NB4 (cell line): ENCODE data around the gene FAM83E.
"Not testable (repeated sequence)": the region's sequence is repeated elsewhere in the genome, so short reads cannot be mapped to it uniquely, and the experiment has no call there.

Source experiments
- DNase-seq: peaks from one replicate; pipeline ENCODE4 v3.0.0; 2010; ENCODE audit warnings: low read depth
- H3K4me3 ChIP-seq: one replicate; pipeline ENCODE4 v1.5.1; 2011; ENCODE audit warnings: mild to moderate bottlenecking, low read depth, low read length, moderate library complexity
- CTCF ChIP-seq: IDR thresholded peaks from one replicate; pipeline ENCODE4 v1.5.1; 2012; ENCODE audit warnings: low read depth, low read length
- MAX ChIP-seq: IDR thresholded peaks from 2 replicates; pipeline ENCODE4 v1.6.1; 2011; ENCODE audit warnings: low read depth, low read length
- MYC ChIP-seq: IDR thresholded peaks from 2 replicates; pipeline ENCODE4 v1.6.1; 2011; ENCODE audit warnings: low read depth, low read length
- POLR2A ChIP-seq: IDR thresholded peaks from 2 replicates; pipeline ENCODE4 v1.6.1; 2011; ENCODE audit warnings: mild to moderate bottlenecking; ENCODE audit not compliant: insufficient read length; ENCODE audit errors: extremely low read depth

FAM83E gene

GRCh38 chr19:48595171-48595570 is 19.7 kb downstream of the FAM83E start:
- no peak for DNase-seq

DNA sequence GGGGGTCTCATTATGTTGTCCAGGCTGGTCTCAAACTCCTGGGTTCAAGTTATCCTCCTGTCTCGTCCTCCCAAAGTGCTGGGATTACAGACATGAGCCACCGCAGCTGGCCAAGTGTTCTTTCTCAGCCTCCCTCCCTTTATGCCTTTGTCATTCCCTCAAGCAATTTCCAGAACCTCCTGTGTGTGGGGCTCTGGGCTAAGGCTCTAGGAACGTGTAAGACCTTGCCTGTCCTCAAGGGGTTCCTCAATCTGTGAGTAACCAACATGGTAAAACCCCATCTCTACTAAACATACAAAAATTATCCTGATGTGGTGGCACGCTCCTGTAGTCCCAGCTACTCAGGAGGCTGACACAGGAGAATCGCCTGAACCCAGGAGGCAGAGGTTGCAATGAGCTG is 23.9 kb downstream of the FAM83E start:
- TF ChIP-seq POLR2A: no peak
- TF ChIP-seq MAX: no peak
- peak; percentile 65 for TF ChIP-seq CTCF
- 0 out of 2 replicates have a peak, but pooled peaks have one; percentile 23 for TF ChIP-seq MYC
- H3K4me3 ChIP-seq: no peak overlapping the region
- peak; percentile 81 for DNase-seq

More at GRCh38 chr19:48595171-48595570, 19.7 kb downstream of the FAM83E start:
- TF ChIP-seq CTCF (no peak), POLR2A (no peak), MYC (no peak)
- H3K4me3 ChIP-seq: no peak overlapping the region

- H3K4me3 ChIP-seq: peak overlapping the region; percentile 18
- peak; percentile 48 for TF ChIP-seq POLR2A
- peak; percentile 89 for TF ChIP-seq MAX
- TF ChIP-seq CTCF: peak; percentile 100
- TF ChIP-seq MYC: peak; percentile 86
- peak; percentile 100 for DNase-seq
Observed at GRCh38 chr19:48588670-48589401, 26.0 kb downstream of the FAM83E start.

DNA sequence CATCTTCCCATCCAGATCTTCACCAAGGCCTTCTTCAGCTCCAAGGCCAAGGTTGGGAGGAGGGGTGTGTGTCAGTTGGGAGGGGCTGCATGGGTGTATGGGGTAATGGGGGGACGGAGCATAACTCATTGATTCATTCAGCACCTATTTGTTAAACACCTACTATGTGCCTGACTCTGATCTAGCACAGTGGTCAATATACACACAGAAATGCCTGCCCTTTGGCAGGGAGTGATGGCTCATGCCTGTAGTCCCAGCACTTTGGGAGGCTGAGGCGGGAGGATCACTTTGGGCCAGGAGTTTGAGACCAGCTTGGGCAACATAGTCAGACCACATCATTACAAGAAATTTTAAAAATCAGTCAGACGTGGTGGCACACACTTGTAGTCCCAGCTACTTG is 27.5 kb downstream of the FAM83E start:
- no peak for DNase-seq
- no peak overlapping the region for H3K4me3 ChIP-seq
- no peak for TF ChIP-seq CTCF
- TF ChIP-seq MYC: no peak
- no peak for TF ChIP-seq MAX
- TF ChIP-seq POLR2A: no peak

DNA sequence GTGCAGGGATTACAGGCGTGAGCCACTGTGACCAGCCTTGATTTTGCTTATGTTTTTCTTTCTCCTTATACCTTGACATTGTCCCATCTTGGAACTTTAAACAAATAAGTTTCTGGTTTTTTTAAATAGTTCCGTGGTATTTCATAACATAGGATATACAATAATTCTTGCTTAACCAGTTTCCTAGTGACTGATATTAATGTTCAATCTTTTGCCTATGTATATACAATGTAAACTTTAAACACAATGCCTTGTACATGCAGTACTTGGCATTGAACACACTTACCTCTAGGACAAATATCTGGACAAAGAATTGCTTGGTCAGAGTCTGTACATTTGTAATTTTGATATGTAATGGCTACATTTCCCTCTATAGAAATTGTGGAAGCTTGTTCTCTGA is 32.7 kb downstream of the FAM83E start:
- DNase-seq: no peak
- TF ChIP-seq MYC: no peak
- H3K4me3 ChIP-seq: no peak overlapping the region

- TF ChIP-seq MAX (0 out of 2 replicates have a peak, but pooled peaks have one; percentile 20), MYC (no peak)
- no peak for DNase-seq
Observed at GRCh38 chr19:48578891-48579290, 36.0 kb downstream of the FAM83E start.

DNA sequence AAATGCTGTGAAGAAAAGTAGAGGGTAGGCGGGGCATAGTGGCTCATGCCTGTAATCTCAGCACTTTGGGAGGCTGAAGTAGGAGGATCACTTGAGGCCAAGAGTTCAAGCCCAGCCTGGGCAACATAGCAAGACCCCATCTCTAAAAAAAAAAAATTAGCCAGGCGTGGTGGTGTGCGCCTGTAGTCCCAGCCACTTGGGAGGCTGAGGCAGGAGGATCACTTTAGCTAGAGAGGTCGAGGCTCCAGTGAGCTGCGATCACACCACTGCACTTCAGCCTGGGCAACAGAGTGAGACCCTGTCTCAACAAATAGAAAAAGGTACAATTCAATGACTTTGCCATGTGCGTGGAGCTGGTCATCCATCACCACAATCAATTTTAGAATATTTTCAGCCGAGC is 37.0 kb downstream of the FAM83E start:
- H3K4me3 ChIP-seq, DNase-seq: not testable (repeated sequence)

More at GRCh38 chr19:48578891-48579290, 36.0 kb downstream of the FAM83E start:
- no peak overlapping the region for H3K4me3 ChIP-seq
